GM19099 (cell line): ENCODE measurements around the gene PIM3.

Experiments used
- POLR2A ChIP-seq: IDR thresholded peaks from 3 replicates; pipeline ENCODE4 v1.6.1; 2011; ENCODE audit warnings: low read depth; ENCODE audit not compliant: insufficient read length; ENCODE audit errors: extremely low read depth

PIM3 gene

DNA sequence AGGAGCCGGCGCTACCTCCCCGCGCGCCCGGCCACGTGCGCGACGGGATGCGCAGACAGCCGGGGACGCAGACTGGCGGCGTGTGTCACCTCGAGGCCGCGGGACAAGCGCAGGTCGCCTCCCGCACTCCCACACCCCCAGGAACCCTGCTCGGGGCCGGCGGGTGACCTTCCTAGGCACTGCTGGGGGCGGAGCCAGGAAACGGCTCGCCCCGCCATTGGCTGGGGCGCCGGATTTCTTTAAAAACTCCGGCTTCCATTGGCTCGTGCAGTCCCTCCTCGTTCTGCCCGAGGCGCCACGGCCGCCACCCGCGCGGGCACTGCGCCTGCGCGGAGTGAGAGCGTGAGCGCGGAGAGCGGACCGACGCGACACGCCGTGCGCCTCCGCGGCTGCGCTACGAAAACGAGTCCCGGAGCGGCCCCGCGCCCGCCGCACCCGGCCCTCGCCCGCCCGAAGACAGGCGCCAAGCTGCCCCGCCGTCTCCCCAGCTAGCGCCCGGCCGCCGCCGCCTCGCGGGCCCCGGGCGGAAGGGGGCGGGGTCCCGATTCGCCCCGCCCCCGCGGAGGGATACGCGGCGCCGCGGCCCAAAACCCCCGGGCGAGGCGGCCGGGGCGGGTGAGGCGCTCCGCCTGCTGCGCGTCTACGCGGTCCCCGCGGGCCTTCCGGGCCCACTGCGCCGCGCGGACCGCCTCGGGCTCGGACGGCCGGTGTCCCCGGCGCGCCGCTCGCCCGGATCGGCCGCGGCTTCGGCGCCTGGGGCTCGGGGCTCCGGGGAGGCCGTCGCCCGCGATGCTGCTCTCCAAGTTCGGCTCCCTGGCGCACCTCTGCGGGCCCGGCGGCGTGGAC is at the start of gene PIM3:
PIM3 (plus strand) TSS at position 614 of the 846 bp plus-strand sequence; CDS start at position 790, 176 bp downstream.
- TF ChIP-seq POLR2A: peak; percentile 90

DNA sequence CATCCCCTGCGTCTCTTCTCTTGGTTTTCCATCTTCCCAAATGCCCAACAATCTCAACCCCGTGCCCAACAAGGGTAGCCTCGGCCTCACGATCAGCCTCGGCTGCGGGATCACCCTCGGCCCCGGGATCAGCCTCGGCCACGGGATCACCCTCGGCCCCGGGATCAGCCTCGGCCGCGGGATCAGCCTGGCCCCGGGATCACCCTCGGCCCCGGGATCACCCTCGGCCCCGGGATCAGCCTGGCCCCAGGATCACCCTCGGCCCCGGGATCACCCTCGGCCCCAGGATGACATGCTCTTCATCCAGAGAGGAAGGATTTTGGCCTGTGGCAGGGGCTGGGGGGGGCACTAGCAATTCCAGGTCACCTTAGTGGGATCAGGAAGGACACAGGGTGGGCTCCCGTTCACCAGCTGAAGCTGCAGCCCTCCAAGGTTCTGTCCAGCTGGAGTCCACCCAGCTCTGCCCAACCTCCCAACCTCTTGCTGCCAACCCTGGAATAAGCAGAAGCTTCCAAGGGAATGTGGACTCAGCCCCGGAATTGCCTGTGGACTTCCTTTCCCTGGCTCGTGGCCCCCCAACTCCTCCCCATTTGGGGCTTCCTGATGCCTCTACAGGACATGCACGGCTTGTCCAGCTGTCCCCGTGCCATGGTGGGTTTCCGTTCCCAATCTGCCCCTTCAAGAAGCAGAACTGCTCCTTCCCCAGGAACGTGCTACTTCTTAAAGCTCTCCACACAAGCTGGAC is 48.5 kb upstream of the PIM3 start:
- TF ChIP-seq POLR2A: no peak

DNA sequence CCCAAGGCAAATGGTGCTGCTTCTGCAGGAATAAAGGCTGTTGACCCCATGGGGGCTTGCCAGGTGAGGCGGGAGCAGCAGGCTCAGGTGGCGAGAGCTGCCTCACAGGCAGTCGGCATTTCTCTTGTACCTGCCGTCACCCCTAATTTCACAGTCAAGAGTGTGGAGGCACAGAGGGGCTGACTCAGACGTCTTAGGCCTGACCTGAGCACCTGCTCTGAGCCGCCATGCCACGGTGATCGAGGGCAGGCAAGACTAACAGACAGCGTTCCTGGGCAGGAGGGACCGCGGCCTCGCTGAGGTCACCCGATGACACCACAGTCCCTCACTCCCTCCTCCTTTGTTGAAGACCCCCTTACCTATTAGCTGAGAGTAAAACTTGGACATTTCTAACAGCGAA is 47.5 kb upstream of the PIM3 start:
- TF ChIP-seq POLR2A: no peak

DNA sequence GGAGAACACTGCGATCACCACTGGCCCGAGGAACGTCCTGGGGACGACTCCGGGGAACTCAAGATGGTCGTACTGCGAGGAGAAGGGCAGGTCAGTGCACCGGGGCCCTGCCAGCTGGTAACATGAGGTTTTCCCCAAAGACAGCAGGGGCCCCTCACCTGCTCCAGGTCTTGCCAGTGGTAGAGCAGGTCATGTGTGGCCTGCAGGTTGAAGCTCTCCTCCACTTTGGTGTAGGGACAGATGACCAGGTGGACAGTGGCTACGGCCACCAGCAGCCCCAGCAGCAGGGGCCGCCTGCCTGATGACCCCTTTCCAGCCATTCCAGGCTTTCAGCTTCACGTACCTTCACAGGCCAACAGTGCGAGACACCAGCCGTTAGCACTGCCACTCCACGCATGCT is 47.1 kb upstream of the PIM3 start:
- no peak for TF ChIP-seq POLR2A

- TF ChIP-seq POLR2A: no peak
Measured at GRCh38 chr22:49914256-49914655, 46.3 kb upstream of the PIM3 start.

- no peak for TF ChIP-seq POLR2A
Measured at GRCh38 chr22:49915610-49916009, 45.0 kb upstream of the PIM3 start.

- TF ChIP-seq POLR2A: no peak
Measured at GRCh38 chr22:49916831-49917230, 43.7 kb upstream of the PIM3 start.

GRCh38 chr22:49917974-49918910 is 42.3 kb upstream of the PIM3 start, which contains the start of the genes ALG12 and CRELD2:
ALG12 (minus strand) TSS chr22:49918438; CDS start chr22:49913765, 4,673 bp downstream.
CRELD2 (plus strand) TSS chr22:49918634; CDS start chr22:49918770, 136 bp downstream.
- TF ChIP-seq POLR2A: peak; percentile 76

DNA sequence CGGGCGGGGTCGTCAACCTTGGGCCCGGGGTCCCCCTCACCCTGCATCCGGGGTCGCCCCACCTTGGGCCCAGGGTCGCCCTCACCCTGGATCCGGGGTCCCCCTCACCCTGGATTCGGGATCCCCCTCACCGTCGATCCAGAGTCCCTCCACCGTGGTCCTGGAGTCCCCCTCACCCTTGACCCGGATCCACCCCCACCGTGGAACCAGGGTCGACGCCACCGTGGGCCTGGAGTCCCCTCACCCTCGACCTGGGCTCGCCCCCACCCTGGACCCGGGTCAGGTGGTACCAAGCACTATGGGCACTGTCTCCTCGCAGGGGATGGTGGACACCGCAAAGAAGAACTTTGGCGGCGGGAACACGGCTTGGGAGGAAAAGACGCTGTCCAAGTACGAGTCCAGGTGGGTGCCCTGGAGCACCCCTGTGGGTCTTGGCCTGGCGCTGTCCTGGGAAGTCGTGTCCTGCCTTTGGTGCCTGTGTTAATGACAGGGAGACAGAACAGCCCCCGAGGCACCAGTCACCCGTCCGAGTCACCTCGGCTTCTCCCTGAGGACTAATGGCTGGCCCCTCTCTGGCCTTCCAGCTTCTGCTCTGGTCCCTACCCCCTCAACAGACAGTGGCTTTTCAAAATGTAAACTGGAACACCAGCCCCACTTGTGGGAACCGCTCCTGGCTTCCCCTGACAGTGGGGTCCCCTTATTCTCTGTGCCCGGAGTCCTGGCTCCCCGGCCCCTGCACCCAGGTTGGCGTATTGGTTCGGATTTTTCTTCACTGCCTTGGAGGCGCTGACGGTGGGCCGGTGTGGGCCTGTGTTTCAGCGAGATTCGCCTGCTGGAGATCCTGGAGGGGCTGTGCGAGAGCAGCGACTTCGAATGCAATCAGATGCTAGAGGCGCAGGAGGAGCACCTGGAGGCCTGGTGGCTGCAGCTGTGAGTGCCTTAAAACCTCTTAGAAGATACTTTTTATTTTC is 41.4 kb upstream of the PIM3 start:
- no peak for TF ChIP-seq POLR2A

GRCh38 chr22:49920859-49921258 is 39.7 kb upstream of the PIM3 start:
- no peak for TF ChIP-seq POLR2A

- TF ChIP-seq POLR2A: no peak
Measured at GRCh38 chr22:49921508-49922278, 38.9 kb upstream of the PIM3 start.

DNA sequence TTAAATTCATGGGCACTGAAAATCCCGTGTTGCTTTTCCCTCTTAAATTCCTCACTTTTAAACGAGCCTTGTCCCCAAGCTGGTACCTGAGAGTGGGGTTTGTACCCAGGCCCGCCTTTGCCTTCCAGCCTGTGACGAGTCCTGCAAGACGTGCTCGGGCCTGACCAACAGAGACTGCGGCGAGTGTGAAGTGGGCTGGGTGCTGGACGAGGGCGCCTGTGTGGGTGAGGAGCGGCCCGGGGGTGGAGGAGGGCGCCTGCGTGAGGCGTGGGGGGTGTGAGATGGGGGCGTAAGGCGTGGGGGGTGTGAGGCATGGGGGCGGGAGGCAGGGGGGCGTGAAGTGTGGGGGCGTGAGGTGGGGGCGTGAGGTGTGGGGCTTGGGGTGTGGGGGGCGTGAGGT is 38.1 kb upstream of the PIM3 start:
- TF ChIP-seq POLR2A: no peak

- TF ChIP-seq POLR2A: no peak
Measured at GRCh38 chr22:49922926-49923325, 37.6 kb upstream of the PIM3 start.
